HG03575 (cell line): ENCODE data around the gene ARF4.

Source experiments
- ATAC-seq: cut with Tn5 transposase; IDR thresholded peaks from one replicate; pipeline ENCODE4 v1.9.1; 2021; ENCODE audit not compliant: unreplicated experiment, insufficient number of reproducible peaks, low FRiP score; ENCODE audit errors: extremely low read depth

The ARF4 gene

DNA sequence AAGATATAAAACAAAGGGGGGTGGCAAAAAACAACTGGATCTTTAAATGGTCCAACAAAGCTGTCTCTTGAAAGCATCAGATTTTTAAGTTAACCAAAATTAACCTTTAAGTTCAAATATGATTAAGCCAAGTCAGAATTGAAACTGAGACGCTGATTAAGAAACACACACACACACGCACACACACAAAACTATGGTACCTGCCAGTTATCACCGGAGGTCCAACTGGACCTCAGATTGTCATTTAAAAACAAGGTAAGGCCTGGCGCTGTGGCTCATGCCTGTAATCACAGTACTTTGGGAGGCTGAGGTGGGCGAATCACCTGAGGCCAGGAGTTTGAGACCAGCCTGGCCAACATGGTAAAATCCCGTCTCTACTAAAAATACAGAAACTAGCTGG is 10.4 kb downstream of the ARF4 start:
- no peak for ATAC-seq

DNA sequence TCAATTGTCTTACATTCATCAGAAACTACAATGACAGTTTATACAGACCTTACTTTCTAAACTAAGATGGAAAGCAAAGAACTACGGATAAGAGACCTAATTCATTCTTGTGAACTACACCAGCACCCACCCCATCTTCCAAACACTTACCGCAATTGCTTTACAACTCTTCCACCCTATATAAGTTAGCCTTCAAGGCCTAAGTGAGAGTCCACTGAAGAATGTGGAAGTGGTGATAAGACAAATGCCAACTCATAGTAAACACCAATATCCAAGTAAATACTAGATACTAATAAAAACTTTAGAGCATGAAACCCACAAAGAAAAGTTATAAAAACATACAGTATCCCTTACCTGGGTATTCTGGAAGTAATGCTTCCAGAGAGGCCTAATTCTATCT is 13.6 kb downstream of the ARF4 start:
- ATAC-seq: no peak

DNA sequence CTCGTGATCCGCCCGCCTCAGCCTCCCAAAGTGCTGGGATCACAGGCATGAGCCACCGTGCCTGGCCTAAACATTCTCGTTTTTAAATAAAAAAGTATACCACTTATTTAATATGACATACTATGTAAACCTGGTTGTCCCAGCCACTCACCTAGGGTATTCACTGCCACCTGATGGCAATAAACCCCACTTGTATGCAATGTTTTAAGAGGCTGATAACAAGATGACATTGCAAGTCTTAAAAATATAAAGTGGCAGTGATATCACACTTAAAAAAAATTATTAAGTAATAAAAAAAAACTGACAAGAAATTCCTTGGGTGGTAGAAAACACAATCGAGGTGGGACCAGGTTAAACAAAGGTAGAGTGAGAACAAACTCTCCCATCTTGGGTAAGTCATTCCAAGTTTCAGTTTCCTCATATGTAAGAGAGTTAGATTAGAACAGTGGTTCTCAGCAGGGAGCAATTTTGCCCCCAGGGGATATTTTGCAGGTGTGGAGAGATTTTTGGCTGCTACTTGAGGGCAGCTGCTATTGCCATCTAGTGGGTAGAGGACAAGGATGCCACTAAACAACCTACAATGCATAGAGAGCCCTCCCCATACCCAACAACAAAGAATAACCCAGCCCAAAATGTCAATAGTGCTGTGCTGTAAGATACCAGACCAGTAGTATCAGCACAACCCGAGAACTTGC is 14.5 kb downstream of the ARF4 start:
- no peak for ATAC-seq

DNA sequence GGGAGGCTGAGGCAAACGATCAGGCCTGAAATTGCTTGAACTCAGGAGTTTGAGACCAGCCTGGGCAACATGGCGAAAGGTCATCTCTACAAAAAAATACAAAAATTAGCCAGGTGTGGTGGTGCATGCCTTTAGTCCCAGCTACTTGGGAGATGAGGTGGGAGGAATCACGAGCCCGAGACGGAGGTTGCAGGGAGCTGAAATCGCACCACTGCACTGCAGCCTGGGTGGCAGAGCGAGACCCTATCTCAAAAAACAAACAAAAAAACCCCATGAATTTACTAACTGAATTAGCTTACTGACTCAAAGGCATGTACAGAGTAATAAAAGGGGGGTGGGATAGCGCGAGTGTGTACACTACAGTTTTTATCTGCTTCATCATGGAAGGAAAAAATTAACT is 19.3 kb downstream of the ARF4 start:
- ATAC-seq: no peak

DNA sequence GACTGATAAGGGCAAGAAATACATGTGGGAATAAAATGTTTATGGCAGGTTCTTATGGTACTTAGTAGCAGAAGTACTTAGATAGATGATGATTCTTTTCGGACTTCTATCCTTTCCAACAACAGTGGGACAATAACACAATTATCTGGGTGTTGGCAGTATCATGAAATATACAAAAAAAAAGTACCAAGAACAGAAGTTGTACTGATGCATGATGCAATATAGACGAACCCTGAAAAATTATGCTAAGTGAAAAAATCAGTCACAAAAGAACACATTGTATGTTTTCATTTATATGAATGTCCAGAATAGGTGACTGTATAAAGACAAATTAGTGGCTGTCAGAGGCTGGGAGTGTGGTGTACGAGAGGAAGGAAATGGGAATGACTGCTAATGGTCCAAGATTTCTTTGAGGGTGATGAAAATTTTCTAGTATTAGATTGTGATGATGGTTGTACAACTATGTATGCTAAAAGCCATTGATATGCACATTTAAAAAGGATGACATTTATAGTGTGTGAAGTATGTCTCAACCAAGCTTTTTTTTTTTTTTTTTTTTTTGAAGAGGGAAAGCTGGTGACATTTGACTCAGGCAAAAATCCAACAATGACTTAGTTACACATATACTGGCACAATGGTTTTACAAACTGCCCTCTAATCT is 21.0 kb downstream of the ARF4 start:
- ATAC-seq: no peak

DNA sequence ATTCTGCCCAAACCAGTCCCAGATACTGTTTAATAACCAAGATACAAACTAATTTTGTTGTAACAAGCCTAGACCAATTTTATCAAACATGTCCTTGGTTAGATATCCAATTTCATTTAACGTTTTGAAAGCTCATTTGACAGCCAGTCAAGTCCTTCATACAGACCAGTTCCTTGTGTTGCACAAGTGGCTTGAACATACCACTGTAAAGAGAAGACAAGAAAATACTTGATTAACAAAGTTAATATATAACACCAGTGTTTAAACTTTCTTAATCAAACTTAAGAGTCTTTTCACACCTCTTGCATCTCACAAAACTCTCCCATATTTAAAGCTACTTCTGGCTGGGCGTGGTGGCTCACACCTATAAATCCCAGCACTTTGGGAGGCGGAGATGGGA is 25.0 kb downstream of the ARF4 start:
- no peak for ATAC-seq

DNA sequence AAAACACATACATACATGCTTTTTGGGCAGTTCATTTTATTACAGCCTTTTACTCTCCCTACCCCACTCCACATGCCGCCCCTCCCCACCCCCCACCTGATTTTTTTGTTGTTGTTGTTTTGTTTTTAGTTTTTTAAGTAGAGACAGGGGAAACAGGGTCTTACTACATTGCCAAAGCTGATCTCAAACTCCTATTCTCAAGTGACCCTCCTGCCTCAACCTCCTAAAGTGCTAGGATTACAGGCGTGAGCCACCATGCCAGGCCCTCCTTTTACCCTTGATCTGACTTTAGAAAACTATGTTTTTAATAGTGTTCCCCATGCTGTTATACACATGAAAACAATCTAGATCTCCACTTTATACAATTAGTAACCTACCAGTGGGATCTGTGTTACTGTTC is 26.3 kb downstream of the ARF4 start:
- no peak for ATAC-seq

DNA sequence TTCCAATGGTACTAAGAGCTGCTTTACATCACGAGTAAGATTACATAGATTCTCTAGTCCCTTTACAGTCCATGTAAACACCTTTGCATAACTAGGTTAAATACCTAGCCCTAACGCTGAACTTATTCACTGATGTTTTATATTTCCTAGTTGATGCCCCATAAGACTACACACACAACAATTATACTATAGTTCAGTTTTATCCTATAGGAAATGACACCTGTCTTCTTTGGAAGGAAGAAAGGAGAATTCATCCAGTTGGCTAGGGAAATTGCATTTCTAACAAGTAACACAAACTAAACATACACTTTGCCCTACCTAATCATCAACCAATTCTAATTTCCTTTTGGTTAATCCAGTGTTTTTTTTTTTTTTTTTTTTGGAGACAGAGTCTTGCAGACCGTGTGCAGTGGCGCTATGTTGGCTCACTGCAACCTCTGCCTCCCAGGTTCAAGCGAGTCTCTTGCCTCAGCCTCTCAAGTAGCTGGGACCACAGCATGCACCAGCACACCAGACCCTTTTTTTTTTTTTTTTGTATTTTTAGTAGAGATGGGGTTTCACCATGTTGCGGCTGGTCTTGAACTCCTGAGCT is 27.2 kb downstream of the ARF4 start:
- no peak for ATAC-seq

DNA sequence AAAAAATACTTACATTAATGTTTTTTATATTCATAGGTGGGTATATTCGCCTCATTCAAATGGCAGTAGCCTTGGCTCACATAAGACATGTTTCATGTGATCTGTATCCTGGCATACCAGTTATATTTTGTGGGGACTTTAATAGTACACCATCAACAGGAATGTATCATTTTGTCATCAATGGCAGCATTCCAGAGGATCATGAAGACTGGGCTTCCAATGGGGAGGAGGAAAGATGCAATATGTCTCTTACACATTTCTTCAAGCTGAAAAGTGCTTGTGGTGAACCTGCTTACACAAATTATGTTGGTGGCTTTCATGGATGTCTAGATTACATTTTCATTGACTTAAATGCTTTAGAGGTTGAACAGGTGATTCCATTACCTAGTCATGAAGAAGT is 37.6 kb downstream of the ARF4 start:
- ATAC-seq: no peak

DNA sequence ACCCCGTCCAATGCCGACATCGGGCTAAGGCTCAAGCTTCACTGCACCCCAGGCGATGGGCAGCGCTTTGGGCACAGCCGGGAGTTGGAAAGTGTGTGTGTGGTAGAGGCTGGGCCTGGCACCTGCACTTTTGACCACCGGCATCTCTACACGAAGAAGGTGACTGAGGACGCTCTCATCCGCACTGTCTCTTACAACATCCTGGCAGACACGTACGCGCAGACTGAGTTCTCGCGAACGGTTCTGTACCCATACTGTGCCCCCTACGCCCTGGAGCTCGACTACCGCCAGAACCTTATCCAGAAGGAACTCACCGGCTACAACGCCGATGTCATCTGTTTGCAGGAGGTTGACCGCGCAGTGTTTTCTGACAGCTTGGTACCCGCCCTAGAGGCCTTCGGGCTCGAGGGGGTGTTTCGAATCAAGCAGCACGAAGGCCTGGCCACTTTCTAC is 40.0 kb downstream of the ARF4 start:
- no peak for ATAC-seq

DNA sequence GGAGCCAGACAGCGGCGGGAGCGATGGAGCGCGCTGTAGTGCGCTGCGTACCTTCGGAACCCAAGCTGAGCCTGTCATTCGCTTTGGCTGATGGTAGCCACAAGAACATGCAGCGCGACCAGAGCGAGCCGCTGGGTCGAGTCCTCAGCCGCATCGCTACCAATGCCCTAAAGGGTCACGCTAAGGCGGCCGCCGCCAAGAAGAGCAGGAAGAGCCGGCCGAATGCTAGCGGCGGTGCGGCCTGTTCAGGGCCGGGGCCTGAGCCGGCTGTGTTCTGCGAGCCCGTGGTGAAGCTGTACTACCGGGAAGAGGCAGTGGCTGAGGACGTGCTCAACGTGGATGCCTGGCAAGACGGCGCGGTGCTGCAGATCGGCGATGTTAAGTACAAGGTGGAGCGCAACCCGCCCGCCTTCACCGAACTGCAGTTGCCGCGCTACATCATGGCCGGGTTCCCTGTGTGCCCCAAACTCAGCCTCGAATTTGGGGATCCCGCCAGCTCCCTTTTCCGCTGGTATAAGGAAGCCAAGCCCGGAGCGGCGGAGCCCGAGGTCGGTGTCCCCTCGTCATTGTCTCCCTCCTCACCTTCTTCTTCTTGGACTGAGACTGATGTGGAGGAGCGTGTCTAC is 40.6 kb downstream of the ARF4 start:
- ATAC-seq: no peak

DNA sequence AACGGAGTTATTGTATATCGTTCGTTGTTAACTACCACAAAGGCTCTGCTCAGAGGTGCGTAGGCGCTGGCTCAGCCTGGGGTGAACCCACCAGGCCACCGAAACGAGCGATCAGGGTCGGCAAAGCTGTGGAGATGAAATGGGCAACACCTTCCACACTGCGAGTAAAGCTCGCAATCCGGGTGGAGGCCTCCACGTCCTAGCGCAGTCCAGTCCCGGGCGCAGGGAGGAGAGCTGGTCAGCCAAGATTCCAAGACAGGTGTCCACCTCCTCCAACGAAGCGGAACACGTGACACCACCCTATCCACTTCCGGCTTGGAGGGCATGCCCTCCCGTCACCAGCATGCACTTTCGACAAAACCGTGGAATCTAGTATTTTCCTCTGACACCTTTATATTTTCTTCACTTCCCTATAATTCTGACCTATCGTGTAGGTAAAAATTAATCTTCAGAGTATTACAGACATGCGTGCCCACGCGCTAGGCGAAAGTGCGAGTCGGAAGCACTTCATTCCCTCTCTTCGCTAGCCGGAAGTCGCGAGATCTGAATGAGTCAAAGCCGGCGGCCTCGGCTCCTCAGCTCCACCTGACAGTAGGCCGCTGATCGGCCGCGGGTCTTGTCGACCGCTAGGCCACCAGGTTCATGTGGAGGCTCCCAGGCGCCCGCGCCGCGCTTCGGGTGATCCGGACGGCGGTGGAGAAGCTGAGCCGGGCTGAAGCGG is 41.2 kb downstream of the ARF4 start, which contains the start of gene PDE12:
PDE12 (plus strand) TSS at position 537 of the 721 bp plus-strand sequence; CDS start at position 643, 106 bp downstream.
- ATAC-seq: peak; percentile 44

DNA sequence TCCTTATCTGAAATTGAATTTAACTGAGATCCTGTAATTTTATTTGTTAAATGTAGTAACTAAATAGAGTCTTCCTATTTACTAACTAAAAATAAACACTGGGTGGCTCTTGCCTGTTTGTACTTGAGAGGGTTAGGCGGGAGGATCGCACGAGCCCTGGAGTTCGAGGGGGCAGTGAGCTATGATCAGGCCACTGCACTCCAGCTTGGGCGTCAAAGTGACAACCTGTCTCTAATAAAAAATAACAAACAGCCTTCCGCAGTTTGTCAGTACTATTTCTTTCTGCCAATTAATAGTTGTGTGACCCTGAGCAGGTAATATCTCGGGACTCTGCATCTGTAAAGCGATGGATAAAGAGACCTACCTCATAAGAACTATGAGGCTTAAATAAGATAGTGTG is 41.8 kb downstream of the ARF4 start:
- no peak for ATAC-seq

DNA sequence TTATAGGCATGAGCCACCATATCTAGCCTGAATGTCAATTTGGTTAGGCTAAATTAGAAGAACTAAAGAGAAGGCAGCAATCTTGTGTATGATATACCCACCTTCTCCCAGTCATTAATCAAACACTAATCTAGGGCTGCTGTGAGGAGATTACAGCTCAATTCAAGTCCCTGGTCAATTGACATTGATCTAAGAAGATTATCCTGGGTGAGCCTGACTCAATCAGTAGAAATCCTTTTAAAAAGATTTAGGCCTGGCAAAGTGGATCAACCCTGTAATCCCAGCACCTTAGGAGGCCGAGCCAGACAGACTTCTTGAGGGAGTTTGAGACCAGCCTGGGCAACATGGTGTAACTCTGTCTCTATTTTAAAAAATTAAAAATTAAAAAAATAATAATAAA is 50.5 kb downstream of the ARF4 start:
- no peak for ATAC-seq

DNA sequence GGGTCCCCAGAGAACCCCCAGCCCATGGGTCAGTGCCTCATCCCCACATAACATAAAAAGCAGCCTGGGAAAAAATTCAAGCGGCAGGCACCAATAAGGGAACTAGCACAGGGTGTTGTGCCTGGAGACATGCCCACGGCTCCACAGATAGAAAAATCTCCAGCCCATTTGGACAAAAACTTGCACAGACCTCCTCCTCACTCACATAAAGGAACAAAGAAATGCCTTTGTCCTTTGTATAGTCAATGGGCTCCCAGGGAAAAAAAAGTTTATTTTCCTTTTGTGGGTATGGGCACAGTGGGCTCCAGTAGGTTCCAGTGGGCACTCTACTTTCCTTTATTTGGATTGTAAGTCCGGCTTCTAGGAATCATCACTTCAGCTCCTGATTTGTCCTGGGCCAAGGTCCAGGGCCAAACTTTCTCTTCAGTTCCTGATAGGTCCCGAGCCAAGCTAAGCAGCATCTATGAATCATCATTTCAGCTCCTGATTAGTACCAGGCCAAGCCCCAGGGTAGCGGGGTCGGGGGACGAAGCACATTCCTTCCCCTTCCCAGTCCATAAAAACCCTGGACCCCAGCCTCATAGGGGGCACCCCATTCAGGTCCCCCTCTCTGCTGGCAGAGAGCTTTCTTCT is 51.4 kb downstream of the ARF4 start:
- no peak for ATAC-seq

DNA sequence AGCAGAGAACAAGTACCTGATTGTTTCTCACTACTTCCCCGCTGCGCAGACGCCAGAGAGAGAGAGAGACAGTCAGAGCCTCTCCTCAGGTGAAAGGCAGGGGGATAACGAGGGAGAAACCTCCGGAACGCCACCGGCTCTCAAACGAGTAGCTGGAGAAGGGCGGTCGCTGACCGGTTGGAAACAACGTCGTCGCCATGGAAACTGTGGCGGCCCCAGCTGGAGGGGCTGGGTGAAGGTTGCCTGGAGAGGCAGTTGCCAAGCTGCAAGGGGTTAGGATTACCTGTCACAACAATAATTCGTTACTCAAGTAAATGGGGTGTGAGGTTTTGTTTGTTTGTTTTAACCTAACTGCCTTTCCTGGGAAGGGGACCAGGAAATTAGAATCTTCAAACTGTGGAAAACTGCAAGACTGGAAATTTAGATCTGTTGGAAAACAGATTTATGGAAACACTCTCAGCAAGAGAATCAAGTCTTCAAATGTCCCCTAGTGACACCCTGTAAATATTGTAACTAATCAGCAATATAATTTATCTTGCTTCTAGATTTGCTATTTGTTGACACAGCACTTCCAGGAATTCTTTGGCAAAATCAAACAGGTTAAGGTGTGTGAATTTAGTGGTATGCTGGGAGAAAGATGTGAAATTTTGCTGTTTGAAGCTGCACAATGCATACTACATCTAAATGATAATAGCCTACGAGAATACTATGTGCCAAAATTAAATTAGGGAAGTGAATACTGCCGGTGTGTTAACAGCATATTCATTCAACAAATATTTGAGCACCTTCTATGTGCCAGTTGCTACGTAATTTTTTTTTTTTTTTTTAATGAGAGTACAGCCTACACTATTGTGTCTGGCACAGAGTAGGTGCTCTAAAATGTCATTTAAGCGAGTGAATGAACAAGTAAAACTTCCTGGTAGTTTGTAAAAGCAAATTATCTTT is 52.7 kb downstream of the ARF4 start, which contains the start of gene DNAH12:
DNAH12 (minus strand) TSS at position 164 of the 945 bp plus-strand sequence. CDS start 1,474 bp downstream, outside the sequence.
- no peak for ATAC-seq

DNA sequence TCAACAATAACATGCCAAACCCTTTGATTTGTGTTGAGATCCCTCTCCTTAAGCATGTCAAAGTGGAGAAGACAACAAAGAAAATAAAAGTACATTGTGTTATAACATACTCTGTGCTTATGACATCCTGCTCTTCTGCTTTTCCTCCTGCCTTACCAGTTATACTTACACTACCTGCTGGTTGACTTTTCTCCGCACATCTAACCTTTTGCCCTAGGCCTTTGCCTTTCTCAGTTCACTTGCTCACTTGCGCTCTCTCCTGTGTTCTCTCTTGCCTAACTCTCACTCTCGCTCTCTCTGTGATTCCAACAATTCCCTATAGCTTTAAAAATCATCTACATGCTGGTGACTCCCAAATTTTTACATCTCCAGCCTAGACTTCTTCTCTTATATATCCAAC is 58.7 kb downstream of the ARF4 start:
- no peak for ATAC-seq
